Mesenteric fat pad (tissue), 1 donor: Measurements from ENCODE around the gene CIRBP. TPM values are rescaled to one million over a fixed set of nuclear protein-coding genes. Genes with fewer than 3 reads are reported as not detected.

ENCODE experiments used
- DNase-seq: peaks from one replicate; pipeline ENCODE4 v3.0.0-alpha.2; 2020; ENCODE audit warnings: low spot score
- total RNA-seq: library from RNA; stranded (reverse); fragmentation: NEBNext Ultra II Directional; extraction: Animal tissue kit (Norgen Biotek cat#: 25700); gene quantifications from one replicate; pipeline ENCODE4 v1.2.1, GENCODE V29; 2021
- donor health status: DM: yes; HTN: yes; CAD: no.

The CIRBP gene
- total RNA-seq, 1 donor from 2014 or later = 243 TPM

GRCh38 chr19:1277061-1277460 is 7.9 kb downstream of the CIRBP start:
- no peak for DNase-seq

- DNase-seq = no peak
Measured at GRCh38 chr19:1278074-1278473, 8.9 kb downstream of the CIRBP start.

GRCh38 chr19:1278713-1279660 is 9.9 kb downstream of the CIRBP start:
- DNase-seq = no peak

- DNase-seq = no peak
Measured at GRCh38 chr19:1279782-1280341, 10.7 kb downstream of the CIRBP start.

- no peak for DNase-seq
Measured at GRCh38 chr19:1280636-1281568, 11.8 kb downstream of the CIRBP start.

GRCh38 chr19:1281569-1282287 is 12.6 kb downstream of the CIRBP start:
- DNase-seq = no peak

- DNase-seq = no peak
Measured at GRCh38 chr19:1282588-1283206, 13.6 kb downstream of the CIRBP start.

- no peak for DNase-seq
Measured at GRCh38 chr19:1283207-1283916, 14.2 kb downstream of the CIRBP start.

- no peak for DNase-seq
Measured at GRCh38 chr19:1283917-1284292, 14.8 kb downstream of the CIRBP start.

GRCh38 chr19:1284293-1284978 is 15.3 kb downstream of the CIRBP start:
- DNase-seq = no peak

GRCh38 chr19:1284979-1285736 is 16.0 kb downstream of the CIRBP start:
- no peak for DNase-seq

GRCh38 chr19:1285737-1286360 is 16.7 kb downstream of the CIRBP start, which contains the start of gene EFNA2:
EFNA2 (plus strand) TSS chr19:1285873; CDS start chr19:1286169, 296 bp downstream.
- no peak for DNase-seq

GRCh38 chr19:1286487-1287353 is 17.6 kb downstream of the CIRBP start:
- no peak for DNase-seq

GRCh38 chr19:1287354-1288225 is 18.5 kb downstream of the CIRBP start:
- DNase-seq = no peak

- DNase-seq = no peak
Measured at GRCh38 chr19:1288226-1288612, 19.1 kb downstream of the CIRBP start.
